ENCODE data around the gene SEMA3B. TPM values are rescaled to one million over a fixed set of nuclear protein-coding genes. Genes with fewer than 3 reads are reported as not detected.
A peak's percentile ranks its signal among the peaks of the same experiment; 100 is the strongest.

The SEMA3B gene
- total and polyA plus RNA-seq, 8 donors: 40.1 to 310 (median 103) TPM

DNA sequence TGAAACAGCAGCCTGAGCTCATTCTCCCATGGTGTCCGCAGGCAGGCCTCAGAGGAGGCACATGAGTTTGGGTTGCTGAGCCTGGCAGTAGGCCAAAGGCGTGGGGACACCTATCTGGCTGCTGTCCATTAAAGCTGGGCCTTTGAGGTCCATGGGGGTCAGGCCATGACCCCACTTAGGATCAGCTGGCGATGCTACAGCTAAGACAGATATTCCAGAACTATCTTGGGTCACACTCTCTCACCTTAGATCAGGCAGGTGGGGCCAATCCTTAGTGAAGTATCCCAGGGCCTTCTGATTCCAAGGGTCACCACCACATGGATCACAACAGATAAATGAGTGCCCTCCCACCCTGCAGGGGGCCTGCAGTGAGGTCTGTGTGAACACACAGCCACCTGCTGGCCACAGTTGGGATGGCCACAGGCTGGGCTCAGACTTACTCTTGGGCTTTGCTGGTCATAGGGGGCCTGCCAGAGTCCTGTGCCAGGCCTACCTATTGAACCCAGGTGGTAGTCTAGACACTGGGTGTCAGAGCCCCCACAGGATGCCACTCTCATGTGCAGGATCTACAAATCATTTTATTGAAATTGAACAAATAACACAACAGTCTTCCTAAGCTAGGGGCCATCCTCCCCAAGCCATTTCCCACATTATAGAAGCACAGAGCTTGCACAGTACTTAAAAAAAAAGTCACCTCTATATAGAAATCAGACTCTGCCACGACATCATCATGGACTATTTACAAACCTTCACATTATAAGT lies 55.6 kb downstream of the SEMA3B start:
- H3K4me1 ChIP-seq: peaks cover 41 to 86% (median 71%) of the 10 kb centered on the region in 4 donors
- no peak for TF ChIP-seq EP300 (IDR thresholded peaks at IDR 0.05)
- TF ChIP-seq POLR2A (IDR thresholded peaks at IDR 0.05): no peak
- TF ChIP-seq, protein P1, sequence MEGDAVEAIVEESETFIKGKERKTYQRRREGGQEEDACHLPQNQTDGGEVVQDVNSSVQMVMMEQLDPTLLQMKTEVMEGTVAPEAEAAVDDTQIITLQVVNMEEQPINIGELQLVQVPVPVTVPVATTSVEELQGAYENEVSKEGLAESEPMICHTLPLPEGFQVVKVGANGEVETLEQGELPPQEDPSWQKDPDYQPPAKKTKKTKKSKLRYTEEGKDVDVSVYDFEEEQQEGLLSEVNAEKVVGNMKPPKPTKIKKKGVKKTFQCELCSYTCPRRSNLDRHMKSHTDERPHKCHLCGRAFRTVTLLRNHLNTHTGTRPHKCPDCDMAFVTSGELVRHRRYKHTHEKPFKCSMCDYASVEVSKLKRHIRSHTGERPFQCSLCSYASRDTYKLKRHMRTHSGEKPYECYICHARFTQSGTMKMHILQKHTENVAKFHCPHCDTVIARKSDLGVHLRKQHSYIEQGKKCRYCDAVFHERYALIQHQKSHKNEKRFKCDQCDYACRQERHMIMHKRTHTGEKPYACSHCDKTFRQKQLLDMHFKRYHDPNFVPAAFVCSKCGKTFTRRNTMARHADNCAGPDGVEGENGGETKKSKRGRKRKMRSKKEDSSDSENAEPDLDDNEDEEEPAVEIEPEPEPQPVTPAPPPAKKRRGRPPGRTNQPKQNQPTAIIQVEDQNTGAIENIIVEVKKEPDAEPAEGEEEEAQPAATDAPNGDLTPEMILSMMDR (IDR thresholded peaks at IDR 0.05): peak in 5 of 7 experiments; percentile 80 to 89 (median 83)
- TF ChIP-seq POLR2AphosphoS5 (IDR thresholded peaks at IDR 0.05): peak in 1 of 3 donors; percentile 5
- 43 to 47% (median 45%) methylated on average over 4 of the region's 4 CpGs for WGBS, 5 donors
- DNase-seq: peak; percentile 69 to 87
- H3K36me3 ChIP-seq: peaks cover 14 to 30% (median 25%) of the 10 kb centered on the region in 4 donors
- no peaks in the 10 kb centered on the region for H3K9me3 ChIP-seq
- peak overlapping the region; percentile 33 to 96 (median 95) for H3K27ac ChIP-seq
- no peak overlapping the region for H3K4me3 ChIP-seq
- intact Hi-C loops (cut with DNase I; ENCODE audit: low total_unique reads): no loop called here
- H3K27me3 ChIP-seq: no peaks in the 10 kb centered on the region

DNA sequence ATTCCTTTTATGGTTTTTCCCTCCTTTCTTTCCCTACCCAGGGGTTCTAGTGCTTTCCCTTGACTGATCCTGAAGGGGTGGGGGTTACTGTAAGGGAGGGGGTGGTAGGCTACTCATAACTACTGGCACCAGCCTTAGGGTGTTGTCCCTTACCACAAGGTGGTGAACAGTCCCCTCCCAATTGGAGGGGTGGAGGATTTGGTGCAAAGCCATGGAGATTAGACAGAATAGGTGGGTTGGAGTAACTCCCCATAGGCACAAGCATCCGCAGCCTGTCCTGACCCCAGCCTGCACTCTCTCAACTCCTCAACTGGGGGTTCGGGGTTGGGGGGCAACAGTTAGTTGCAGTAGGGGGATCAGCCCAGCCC lies 56.1 kb downstream of the SEMA3B start:
- WGBS, 5 donors: 67 to 92% (median 78%) methylated on average over 1 to 2 of the region's 2 CpGs

DNA sequence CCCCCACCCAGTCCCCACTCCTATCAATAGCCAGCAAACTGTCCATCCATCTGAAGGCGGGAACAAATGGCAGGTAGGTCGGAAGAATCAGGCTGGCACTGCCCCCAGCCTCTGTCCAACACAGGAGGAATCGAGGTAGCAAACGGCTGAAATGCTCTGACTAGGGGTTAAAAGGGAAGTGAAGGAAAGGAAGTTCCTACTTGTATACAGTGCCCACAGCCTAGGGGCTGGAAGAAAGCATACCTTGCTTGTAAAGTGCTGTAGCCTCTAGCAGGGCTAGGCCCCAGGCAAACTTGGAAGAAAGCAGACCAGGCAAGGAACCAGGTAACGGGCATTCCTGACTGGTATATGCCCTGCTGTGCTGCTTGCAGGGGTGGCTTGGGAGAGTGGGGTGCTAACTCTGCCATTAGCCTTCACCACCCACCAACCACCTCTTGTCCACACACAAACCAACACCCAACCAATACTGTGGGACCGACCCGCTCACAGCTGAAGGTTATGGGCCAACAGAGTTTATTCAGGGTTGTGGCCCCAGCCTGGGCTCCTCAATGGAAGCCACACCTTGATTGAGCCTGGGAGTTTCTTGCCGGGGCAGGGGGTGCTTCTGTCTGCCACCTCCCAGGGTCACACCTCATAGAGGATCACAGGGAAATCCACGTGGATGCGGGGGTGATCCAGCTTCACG lies 56.7 kb downstream of the SEMA3B start:
- Histone ChIP-seq H3K27ac (peak overlapping the region in 3 of 5 donors; percentile 94 to 96 (median 95)), H3K36me3 (peaks cover 25 to 37% (median 34%) of the 10 kb centered on the region in 4 donors), H3K4me1 (peaks cover 30 to 75% (median 60%) of the 10 kb centered on the region in 4 donors), H3K27me3 (no peaks in the 10 kb centered on the region), H3K9me3 (no peaks in the 10 kb centered on the region), H3K4me3 (no peak overlapping the region)
- WGBS, 5 donors: 75 to 89% (median 86%) methylated on average over 11 of the region's 11 CpGs
- no peak for DNase-seq
- TF ChIP-seq, protein P1 (IDR thresholded peaks at IDR 0.05): no peak
- TF ChIP-seq POLR2A (IDR thresholded peaks at IDR 0.05) (no peak), EP300 (IDR thresholded peaks at IDR 0.05) (no peak), POLR2AphosphoS5 (IDR thresholded peaks at IDR 0.05) (no peak)
- intact Hi-C loops (cut with DNase I; ENCODE audit: low total_unique reads): no loop called here

More for the DNA sequence above, 56.1 kb downstream of the SEMA3B start:
- Histone ChIP-seq H3K36me3 (peaks cover 20 to 32% (median 29%) of the 10 kb centered on the region in 4 donors), H3K4me3 (no peak overlapping the region), H3K27me3 (no peaks in the 10 kb centered on the region), H3K9me3 (no peaks in the 10 kb centered on the region), H3K27ac (peak overlapping the region in 4 of 5 donors; percentile 94 to 96 (median 96)), H3K4me1 (peaks cover 35 to 81% (median 66%) of the 10 kb centered on the region in 4 donors)
- intact Hi-C loops (cut with DNase I; ENCODE audit: low total_unique reads): no loop called here
- no peak for DNase-seq
- TF ChIP-seq, protein P1 (IDR thresholded peaks at IDR 0.05): no peak
- no peak for TF ChIP-seq POLR2AphosphoS5 (IDR thresholded peaks at IDR 0.05)
- TF ChIP-seq POLR2A (IDR thresholded peaks at IDR 0.05): no peak
- no peak for TF ChIP-seq EP300 (IDR thresholded peaks at IDR 0.05)

DNA sequence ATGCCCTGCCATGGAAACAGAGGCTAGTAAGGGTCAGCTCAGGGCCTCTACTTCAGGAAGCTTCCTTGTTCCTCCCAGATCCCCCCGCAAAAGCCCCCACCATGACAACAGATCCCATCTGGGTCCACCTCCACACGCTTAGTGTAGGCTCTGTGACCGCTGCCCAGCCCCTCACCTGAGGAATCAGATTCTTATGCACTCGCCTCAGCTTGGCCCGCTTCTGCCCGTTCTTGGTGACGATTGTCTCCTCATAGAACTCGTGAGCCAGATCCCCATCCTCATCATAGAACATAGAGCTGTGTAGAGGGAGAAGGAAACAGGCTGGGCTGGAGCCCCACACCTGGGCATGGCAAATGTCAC lies 57.2 kb downstream of the SEMA3B start:
- intact Hi-C loops (cut with DNase I; ENCODE audit: low total_unique reads): no loop called here
- no peaks in the 10 kb centered on the region for H3K9me3 ChIP-seq
- DNase-seq: no peak
- no peak overlapping the region for H3K4me3 ChIP-seq
- H3K27me3 ChIP-seq: no peaks in the 10 kb centered on the region
- WGBS, 5 donors: 90 to 92% (median 92%) methylated on average over 8 of the region's 8 CpGs
- H3K27ac ChIP-seq: peak overlapping the region in 1 of 5 donors; percentile 95
- no peak for TF ChIP-seq POLR2A (IDR thresholded peaks at IDR 0.05)
- TF ChIP-seq, protein P1 (IDR thresholded peaks at IDR 0.05): no peak
- no peak for TF ChIP-seq POLR2AphosphoS5 (IDR thresholded peaks at IDR 0.05)
- TF ChIP-seq EP300 (IDR thresholded peaks at IDR 0.05): no peak
- H3K36me3 ChIP-seq: peaks cover 30 to 43% (median 40%) of the 10 kb centered on the region in 4 donors
- H3K4me1 ChIP-seq: peaks cover 29 to 74% (median 60%) of the 10 kb centered on the region in 4 donors
